GM12891 (cell line): ENCODE data around the gene PSAP.

Source experiments
- POLR2A ChIP-seq: IDR thresholded peaks from 2 replicates; pipeline ENCODE4 v1.6.1; 2011; ENCODE audit warnings: low read depth, low read length, control low read depth
- POLR2AphosphoS5 ChIP-seq: IDR thresholded peaks from 2 replicates; pipeline ENCODE4 v1.6.1; 2011; ENCODE audit warnings: low read depth, low read length, control low read depth

GRCh38 chr10:71805776-71806703, 45.0 kb downstream of the PSAP start:
- TF ChIP-seq POLR2AphosphoS5 (no peak), POLR2A (no peak)
